Superior temporal gyrus (tissue), 1 donor: Measurements from ENCODE around the gene TPST1.

ENCODE experiments used
- DNase-seq: peaks from one replicate; pipeline ENCODE4 v3.0.0-alpha.2; 2016; ENCODE audit errors: extremely low spot score

Gene TPST1

GRCh38 chr7:66238773-66239466 is 33.8 kb downstream of the TPST1 start:
- DNase-seq, result no peak

- no peak for DNase-seq
Measured at GRCh38 chr7:66239467-66239856, 34.3 kb downstream of the TPST1 start.

DNA sequence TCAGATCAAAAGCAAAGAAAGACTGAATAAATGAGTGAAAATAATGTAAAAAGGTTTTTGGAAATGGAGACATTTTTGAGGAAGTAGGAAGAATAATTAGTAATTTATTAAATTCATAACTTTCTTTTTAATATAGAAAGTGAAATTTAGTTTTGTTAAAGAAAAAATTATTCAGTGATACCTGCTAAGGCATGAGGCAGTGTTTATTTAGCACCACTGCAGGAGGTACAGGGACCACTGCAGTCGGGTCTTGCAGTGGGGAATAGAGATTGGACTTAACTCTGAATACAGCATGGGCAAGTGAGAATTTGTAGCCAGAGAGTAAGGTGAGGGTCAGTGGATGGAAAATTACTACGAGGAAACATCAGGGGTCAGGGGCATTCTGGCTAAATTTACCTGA is 39.9 kb downstream of the TPST1 start:
- DNase-seq, result no peak

DNA sequence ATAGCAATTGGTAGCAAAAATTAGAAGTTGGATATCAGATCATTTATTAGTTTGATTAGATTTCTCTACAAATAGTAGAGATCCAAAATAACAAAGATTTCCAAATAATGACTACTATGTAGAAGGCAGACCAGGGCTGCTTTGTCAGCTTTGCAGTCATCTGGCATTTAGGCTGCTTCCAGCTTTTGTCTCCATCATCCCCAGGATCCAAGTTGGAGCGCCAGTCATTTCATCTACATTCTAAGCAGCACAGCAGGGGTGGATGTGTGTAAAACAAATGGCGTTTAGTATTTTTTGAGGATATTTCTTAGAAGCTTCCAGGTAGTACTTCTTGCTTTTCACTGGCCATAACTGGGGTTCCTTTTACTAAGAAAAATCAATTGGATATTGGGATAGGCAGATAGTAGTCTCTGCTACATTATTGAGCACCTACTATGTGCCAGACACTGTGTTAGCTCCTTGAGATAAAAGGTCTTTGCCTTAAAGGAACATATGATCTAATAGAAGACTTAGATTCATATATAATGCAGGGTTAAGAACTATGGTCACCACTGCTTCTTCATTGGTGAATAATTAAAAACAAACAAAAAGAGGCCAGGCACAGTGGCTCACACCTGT is 41.5 kb downstream of the TPST1 start:
- DNase-seq, result no peak

DNA sequence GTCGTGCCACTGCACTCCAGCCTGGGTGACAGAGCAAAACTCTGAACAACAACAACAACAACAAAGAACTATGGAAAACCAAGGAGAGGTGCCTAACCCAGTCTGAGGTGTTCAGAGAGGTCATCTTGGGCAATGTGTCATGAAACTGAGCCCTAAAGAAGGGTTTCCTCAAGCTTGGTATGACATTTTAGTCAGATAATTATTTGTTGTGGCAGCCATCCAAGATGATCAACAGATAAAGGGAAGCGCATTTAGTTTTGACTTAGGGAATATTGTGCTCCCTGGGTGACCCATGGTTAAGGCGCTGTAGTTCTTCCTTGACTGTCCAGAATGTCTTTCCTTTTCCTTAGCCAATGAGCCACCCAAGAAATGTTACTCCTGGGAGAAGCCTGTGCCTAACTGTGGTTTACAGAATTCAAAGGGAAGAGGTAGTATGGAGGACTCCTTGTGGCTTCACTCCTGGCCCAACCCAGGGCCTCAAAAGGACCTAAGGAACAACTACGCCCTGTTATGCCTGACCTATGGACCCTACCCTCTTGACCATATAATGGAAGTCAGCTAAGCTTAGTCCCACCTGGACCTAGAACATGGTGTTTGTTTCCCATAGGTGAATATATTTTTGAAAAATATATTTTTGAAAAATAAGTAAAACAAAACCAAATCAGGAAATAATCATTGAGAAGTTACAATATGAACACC is 42.4 kb downstream of the TPST1 start:
- no peak for DNase-seq

DNA sequence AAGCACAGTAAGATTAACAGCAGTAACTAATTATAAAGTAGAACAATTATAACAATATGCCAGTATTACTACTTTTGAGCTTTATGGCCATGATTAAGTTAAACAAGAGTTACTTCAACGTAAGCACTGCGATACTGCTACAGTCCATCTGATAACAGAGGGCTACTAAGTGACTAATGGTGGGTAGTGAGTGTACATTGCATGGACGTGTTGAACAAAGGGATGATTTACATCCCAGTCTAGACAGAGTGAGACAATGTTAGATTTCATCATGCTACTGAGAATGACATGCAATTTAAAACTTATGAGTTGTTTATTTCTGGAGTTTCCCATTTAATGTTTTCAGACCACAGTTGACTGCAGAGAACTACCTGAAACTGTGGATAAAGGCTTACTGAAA is 45.6 kb downstream of the TPST1 start:
- DNase-seq, result no peak

DNA sequence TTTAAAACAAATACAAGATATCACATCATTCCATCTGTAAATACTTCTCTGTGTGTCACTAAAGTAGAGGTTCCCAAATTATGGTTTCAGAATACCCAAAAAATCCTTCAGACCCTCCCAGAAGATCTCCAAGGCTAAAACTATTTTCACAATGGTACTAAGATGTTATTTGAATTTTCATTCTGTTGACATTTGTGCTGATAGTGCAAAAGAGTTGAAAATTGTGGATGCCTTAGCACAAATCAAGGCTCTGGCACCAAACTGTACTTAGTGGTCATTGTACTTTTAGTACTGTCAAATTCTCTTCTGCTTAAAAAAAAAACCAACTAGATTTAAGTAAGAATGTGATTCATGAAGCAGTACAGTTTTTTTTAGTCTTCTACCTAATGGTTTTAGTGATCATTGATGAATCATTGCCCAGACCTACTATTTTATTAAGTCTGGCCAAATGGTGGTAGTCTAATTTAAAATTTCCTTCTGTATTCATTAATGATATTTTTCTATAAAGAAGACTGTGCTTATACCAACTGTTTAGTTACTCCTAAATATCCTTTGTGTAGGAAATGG is 50.5 kb downstream of the TPST1 start:
- no peak for DNase-seq

GRCh38 chr7:66256281-66256680 is 51.1 kb downstream of the TPST1 start:
- no peak for DNase-seq

DNA sequence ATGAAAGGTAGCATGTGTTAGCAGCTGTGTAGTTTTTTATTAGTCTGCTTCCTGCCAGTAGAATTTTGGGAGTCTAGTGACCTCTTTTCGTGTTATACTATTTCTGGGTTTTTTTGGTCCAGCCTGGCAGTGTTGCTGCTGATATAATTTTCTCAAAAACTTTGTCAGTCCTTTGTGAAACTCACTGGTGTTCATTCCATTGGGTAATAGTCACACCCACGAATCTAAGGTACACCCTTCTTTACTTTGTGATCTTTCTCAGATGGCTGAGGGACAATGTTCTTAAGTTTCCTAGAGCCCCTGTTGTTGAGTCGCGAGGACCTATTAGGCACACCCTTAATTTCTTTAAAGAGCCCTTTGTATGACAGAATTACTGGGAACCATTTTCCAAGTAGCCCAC is 52.3 kb downstream of the TPST1 start:
- no peak for DNase-seq

DNA sequence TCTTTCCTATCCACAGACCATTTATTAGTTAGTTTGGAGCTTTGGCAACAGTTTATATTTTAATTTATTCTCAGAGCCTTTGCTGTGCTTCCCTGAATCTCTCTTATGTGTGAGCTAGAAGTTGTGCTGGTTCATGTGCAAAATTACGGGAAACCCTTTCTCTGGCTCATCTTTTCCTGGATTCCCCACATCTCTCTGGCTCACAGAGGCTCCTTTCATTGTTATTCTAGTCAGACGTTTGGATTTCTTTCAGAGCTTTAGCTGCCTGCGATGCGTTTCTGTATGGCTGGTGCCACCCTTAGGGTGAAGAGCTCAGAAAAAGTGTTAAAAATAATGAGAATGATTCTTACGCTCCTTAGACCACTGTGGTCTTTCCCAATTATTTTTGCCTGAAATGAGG is 53.3 kb downstream of the TPST1 start:
- DNase-seq, result peak; percentile 67

DNA sequence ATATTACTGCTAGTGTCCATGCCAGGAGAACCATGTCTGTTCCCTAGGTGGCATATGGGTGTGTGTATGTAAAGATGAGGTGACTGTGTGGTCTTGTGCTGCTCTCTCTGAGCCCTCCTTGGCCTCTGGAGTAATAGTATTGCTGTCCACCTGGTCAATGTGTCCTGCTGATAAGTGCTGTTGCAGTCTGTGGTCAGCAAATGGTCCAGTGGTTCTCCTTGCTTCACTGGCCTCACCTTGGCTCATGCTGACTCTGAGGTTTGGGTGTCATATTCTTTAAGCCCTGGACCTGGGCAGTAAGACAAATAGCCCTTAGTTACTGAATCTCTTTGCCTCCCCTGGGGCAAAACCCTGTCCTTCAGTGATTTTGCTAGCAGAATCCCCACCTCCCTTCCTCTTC is 56.8 kb downstream of the TPST1 start:
- no peak for DNase-seq

DNA sequence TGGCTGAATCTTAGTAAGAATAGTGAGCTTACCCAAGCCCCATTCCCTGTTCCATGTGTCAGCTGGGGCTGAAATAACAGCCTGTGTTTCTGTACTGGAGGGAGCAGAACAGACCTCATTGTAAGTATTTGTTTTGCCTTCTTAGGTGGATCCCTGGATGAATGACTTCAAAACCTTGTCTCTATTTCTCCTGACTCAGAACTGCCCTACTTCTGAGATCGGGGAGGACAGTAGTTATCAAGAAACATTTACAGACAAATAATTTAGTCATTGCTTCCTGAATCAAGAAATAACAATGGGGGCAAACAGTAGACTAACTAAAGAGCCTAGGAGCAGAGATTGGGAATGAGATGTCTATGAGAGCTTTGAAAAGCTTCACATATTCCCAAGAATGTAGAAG is 58.8 kb downstream of the TPST1 start:
- DNase-seq, result no peak

GRCh38 chr7:66265566-66265965 is 60.4 kb downstream of the TPST1 start:
- DNase-seq, result no peak

GRCh38 chr7:66267249-66267648 is 62.1 kb downstream of the TPST1 start:
- no peak for DNase-seq

DNA sequence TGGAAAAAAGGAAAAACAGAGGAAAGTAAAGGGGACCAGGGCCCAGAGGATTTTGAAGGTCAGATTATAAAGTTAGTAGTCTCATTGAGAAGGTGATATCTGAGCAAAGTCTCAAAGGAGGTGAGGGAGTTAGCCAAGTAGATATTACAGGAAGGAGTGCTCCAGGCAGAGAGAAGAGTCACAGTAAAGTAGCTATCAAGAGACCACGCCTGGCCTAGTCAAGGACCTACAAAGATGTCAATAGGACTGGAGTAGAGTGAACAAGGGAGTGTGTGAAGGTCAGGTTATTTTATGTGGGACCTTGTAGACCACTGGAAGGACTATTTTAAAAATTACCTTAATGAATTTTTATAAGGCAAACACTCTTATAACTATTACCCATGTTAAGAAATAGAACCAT is 64.8 kb downstream of the TPST1 start:
- DNase-seq, result no peak

- DNase-seq, result no peak
Measured at GRCh38 chr7:66272321-66272720, 67.2 kb downstream of the TPST1 start.

- no peak for DNase-seq
Measured at GRCh38 chr7:66276363-66276762, 71.2 kb downstream of the TPST1 start.

DNA sequence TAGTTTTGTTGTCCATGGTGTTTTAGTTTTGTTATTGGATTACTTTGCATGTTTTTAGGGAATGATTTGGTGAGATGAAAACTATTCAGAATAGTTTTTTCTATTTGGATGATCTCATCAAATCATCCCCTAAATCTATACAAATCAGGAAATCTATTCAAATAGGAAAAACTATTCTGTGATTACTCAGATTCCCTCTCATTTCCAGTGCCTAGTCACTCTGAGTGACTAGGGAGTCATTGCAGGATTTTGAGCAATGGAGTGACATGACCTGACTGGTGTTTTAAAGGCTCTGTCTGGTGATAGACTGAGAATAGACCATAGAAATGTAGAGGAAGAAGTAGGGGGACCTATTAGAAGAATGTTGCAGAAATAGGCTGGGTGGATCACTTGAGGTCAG is 72.4 kb downstream of the TPST1 start:
- no peak for DNase-seq

GRCh38 chr7:66279912-66280311 is 74.8 kb downstream of the TPST1 start:
- DNase-seq, result no peak

- DNase-seq, result peak; percentile 53
Measured at GRCh38 chr7:66281678-66282590, 76.8 kb downstream of the TPST1 start.

- DNase-seq, result no peak
Measured at GRCh38 chr7:66282591-66282935, 77.4 kb downstream of the TPST1 start.
